Kidney (tissue), 14 donors: ENCODE data around the gene GRIN2A. TPM values are rescaled to one million over a fixed set of nuclear protein-coding genes. Genes with fewer than 3 reads are reported as not detected.

ENCODE experiments used
- DNase-seq, 5 donors: peaks; one replicate each; pipeline ENCODE4 v3.0.0-alpha.2; 2013 to 2020
- FAIRE-seq: peaks from 2 replicates; lab custom pipeline; 2012; peaks lifted over from hg19 to GRCh38; lab: Jason Lieb, UNC
- H3K27ac ChIP-seq, 2 donors: one replicate each; pipeline ENCODE4 v1.7.0; 2013; ENCODE audit warnings: low read depth in 2 of 2, low read length in 2 of 2, inconsistent platforms in 1 of 2
- H3K27me3 ChIP-seq: one replicate; pipeline ENCODE4 v1.7.1; 2013; ENCODE audit warnings: low read length, inconsistent platforms; ENCODE audit not compliant: control insufficient read depth, insufficient read depth
- H3K36me3 ChIP-seq, 3 donors: one replicate each; pipeline versions ENCODE4 v1.7.0 to v1.7.1; 2013; ENCODE audit warnings: low read length in 3 of 3, control low read depth in 1 of 3, inconsistent platforms in 1 of 3; ENCODE audit not compliant: insufficient read depth in 3 of 3, control insufficient read depth in 2 of 3
- H3K4me1 ChIP-seq, 3 donors: one replicate each; pipeline versions ENCODE4 v1.7.0 to v1.7.1; 2013; ENCODE audit warnings: low read length in 3 of 3, inconsistent platforms in 1 of 3, low read depth in 1 of 3; ENCODE audit not compliant: control insufficient read depth in 2 of 3, insufficient read depth in 2 of 3
- H3K4me3 ChIP-seq, 3 donors: one replicate each; pipeline versions ENCODE4 v1.7.0 to v1.8.1; 2013; ENCODE audit warnings: low read length in 3 of 3, control low read depth in 1 of 3, inconsistent platforms in 1 of 3
- H3K9ac ChIP-seq, 3 donors: one replicate each; pipeline versions ENCODE4 v1.7.0 to v1.7.1; 2013; ENCODE audit warnings: low read length in 3 of 3, control low read depth in 1 of 3, inconsistent platforms in 1 of 3
- H3K9me3 ChIP-seq, 3 donors: one replicate each; pipeline versions ENCODE4 v1.7.0 to v1.7.1; 2013; ENCODE audit warnings: low read length in 3 of 3, control low read depth in 1 of 3, inconsistent platforms in 1 of 3; ENCODE audit not compliant: control insufficient read depth in 2 of 3, insufficient read depth in 1 of 3
- CTCF ChIP-seq: IDR thresholded peaks from 3 replicates; pipeline ENCODE4 v1.5.1; 2012; ENCODE audit warnings: mild to moderate bottlenecking, moderate library complexity, borderline replicate concordance; ENCODE audit not compliant: insufficient read depth; ENCODE audit errors: extremely low read depth
- intact Hi-C: fragments of 100-400 bp; cut with DNase I; formaldehyde crosslinking; loops from one replicate; pipeline ENCODE4 v1.11.1; 2022
- polyA plus RNA-seq: library from polyadenylated mRNA; stranded (reverse); fragments of 350-450 nt; fragmentation: Illumina TruSeq; extraction: RNeasy Lipid Tissue Mini Kit (QIAGEN cat#74804); gene quantifications from one replicate; pipeline ENCODE4 v1.2.3, GENCODE V29; 2014; ENCODE audit warnings: low read depth, low replicate concordance; ENCODE audit not compliant: insufficient read depth
- total RNA-seq: library from RNA; stranded (reverse); fragmentation: NEBNext Ultra II Directional; extraction: Animal tissue kit (Norgen Biotek cat#: 25700); gene quantifications from one replicate; pipeline ENCODE4 v1.2.1, GENCODE V29; 2021
- donor health status: control.
- donor health status: control.
- donor health status: control.
- donor health status: control.
- donor health status: control.
- donor health status: DM: yes; HTN: yes; CAD: no.
- donor health status: Normal renal cell carcinoma (clear cell type).

The GRIN2A gene
- total and polyA plus RNA-seq, 2 donors from 2014 or later, result 0.28 to 6.5 TPM

DNA sequence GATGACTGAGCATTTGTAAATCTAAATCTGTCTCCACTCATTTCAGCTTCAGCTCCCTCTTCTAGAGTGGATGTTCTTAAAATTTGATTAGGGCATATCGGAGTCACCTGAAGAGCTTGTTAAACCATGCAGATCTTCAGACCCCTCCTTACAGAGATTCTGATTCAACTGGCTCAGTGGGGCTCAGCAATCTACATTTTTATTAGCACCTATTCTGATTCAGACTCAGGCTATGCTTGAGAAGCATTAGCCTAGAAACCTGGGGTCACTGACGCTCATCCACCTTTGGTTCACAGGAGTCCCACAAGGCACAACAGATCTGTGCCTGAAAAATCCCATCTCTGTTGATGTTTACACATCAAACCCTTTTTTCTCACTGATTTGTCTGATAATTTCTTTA, 365.6 kb downstream of the GRIN2A start:
- no peak overlapping the region for H3K4me3 ChIP-seq
- H3K27ac ChIP-seq, result no peak overlapping the region
- no peaks in the 10 kb centered on the region for H3K9me3 ChIP-seq
- H3K27me3 ChIP-seq, result no peaks in the 10 kb centered on the region
- DNase-seq, result no peak
- H3K9ac ChIP-seq, result no peak overlapping the region
- intact Hi-C loops, result no loop called here
- no peak for FAIRE-seq
- no peaks in the 10 kb centered on the region for H3K4me1 ChIP-seq
- no peak for TF ChIP-seq CTCF
- no peaks in the 10 kb centered on the region for H3K36me3 ChIP-seq

DNA sequence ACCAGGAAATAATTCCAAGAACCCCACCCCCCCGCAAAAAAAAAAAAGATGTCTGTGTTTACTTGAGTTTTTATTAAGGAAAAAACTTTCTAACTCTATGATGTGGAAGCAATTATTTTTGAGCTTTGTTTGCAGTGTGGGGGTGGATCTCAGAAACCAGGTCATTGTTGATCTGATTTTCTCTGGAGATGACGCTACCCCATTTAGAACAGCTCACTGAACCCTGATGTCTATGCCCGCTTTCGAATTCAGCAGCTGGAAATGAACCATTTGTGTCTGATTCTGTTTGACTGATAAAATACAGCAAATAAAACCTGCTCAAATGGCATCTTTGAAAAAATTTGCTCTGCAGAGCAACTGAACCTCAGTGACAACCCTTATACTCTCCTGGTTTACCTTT, 368.6 kb downstream of the GRIN2A start:
- no peak for FAIRE-seq
- Histone ChIP-seq H3K9ac (no peak overlapping the region), H3K9me3 (no peaks in the 10 kb centered on the region), H3K27ac (no peak overlapping the region), H3K4me3 (no peak overlapping the region), H3K27me3 (no peaks in the 10 kb centered on the region), H3K4me1 (no peaks in the 10 kb centered on the region), H3K36me3 (no peaks in the 10 kb centered on the region)
- intact Hi-C loops, result no loop called here
- DNase-seq, result no peak
- no peak for TF ChIP-seq CTCF

- Histone ChIP-seq H3K4me3 (no peak overlapping the region), H3K9me3 (no peaks in the 10 kb centered on the region), H3K36me3 (no peaks in the 10 kb centered on the region), H3K9ac (no peak overlapping the region), H3K27ac (no peak overlapping the region), H3K27me3 (no peaks in the 10 kb centered on the region), H3K4me1 (no peaks in the 10 kb centered on the region)
- no peak for TF ChIP-seq CTCF
- intact Hi-C loops, result no loop called here
- no peak for FAIRE-seq
- DNase-seq, result no peak
Measured at GRCh38 chr16:9808210-9808609, 374.0 kb downstream of the GRIN2A start.

GRCh38 chr16:9807302-9807701, 374.9 kb downstream of the GRIN2A start:
- Histone ChIP-seq H3K9me3 (no peaks in the 10 kb centered on the region), H3K9ac (no peak overlapping the region), H3K4me3 (no peak overlapping the region), H3K27ac (no peak overlapping the region), H3K36me3 (no peaks in the 10 kb centered on the region), H3K27me3 (no peaks in the 10 kb centered on the region), H3K4me1 (no peaks in the 10 kb centered on the region)
- no peak for TF ChIP-seq CTCF
- DNase-seq (no peak), FAIRE-seq (no peak)
- intact Hi-C loops, result no loop called here
